GM06990 (cell line): ENCODE data around the gene ALG10.
A peak's percentile ranks its signal among the peaks of the same experiment; 100 is the strongest.
"Not testable (repeated sequence)": the region's sequence is repeated elsewhere in the genome, so short reads cannot be mapped to it uniquely, and the experiment has no call there.

Source experiments
- DNase-seq: peaks from one replicate; pipeline ENCODE4 v3.0.0-alpha.2; 2011; ENCODE audit not compliant: insufficient read length; ENCODE audit errors: extremely low read depth
- H3K27me3 ChIP-seq: replicated peaks from 2 replicates; pipeline ENCODE4 v1.6.0; 2011; ENCODE audit warnings: low read length; ENCODE audit not compliant: control insufficient read depth, insufficient read depth
- H3K36me3 ChIP-seq: 2 replicates; pipeline ENCODE4 v1.5.1; 2011; ENCODE audit warnings: low read length; ENCODE audit not compliant: control insufficient read depth, insufficient read depth
- H3K4me3 ChIP-seq: replicated peaks from 2 replicates; pipeline ENCODE4 v1.5.1; 2011; ENCODE audit warnings: low read depth, mild to moderate bottlenecking, control low read depth, low read length
- TF ChIP-seq, protein P1 (sequence below): IDR thresholded peaks from 2 replicates; pipeline ENCODE4 v1.5.1; 2011; ENCODE audit warnings: low read length, control low read depth, mild to moderate bottlenecking, inconsistent platforms; ENCODE audit not compliant: insufficient read depth, poor library complexity, severe bottlenecking

The ALG10 gene

DNA sequence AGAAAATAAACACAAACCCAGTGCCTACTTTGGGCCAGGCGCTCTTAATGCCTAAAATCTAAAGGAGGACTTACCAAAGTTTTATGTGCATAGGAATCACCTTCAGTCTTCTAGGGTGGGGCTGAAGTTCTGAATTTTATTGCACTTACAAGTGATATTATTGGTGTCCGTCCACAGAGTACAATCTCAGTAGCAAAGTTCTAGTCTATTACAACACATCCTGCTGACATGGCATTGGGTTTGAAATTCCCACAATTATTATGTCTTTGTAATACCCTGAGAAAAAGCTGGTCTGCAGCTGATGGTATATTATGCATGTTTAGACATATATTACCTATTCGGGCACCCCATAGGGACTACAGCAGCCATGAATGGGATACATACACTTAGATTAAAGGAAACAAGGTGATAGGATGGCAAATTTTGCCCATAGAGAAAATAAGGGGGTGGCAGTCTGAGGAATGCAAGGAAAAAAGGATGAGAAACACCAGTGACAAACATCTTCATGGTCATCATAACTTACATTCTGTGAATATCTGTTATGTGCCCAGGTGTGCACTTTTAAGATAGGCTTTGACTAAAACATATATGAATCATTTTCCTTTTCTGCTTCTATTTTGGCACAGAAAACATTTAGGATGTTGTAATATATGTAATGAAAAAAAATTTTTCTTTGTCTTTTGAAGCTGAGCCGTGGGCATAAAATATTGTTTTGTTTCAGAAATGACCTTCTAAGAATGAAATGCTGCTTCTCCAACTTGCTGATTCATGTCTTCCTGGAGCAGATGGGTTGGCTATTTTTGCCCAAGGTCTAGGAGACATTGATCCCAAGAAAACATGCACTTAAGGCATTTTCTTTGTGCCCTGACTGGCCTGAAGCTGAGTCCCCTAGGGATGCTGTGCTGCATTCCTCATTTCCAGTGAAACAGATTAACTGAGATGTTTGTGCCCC is 27.2 kb upstream of the ALG10 start:
- TF ChIP-seq, protein P1, sequence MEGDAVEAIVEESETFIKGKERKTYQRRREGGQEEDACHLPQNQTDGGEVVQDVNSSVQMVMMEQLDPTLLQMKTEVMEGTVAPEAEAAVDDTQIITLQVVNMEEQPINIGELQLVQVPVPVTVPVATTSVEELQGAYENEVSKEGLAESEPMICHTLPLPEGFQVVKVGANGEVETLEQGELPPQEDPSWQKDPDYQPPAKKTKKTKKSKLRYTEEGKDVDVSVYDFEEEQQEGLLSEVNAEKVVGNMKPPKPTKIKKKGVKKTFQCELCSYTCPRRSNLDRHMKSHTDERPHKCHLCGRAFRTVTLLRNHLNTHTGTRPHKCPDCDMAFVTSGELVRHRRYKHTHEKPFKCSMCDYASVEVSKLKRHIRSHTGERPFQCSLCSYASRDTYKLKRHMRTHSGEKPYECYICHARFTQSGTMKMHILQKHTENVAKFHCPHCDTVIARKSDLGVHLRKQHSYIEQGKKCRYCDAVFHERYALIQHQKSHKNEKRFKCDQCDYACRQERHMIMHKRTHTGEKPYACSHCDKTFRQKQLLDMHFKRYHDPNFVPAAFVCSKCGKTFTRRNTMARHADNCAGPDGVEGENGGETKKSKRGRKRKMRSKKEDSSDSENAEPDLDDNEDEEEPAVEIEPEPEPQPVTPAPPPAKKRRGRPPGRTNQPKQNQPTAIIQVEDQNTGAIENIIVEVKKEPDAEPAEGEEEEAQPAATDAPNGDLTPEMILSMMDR: no peak
- no peak for DNase-seq

DNA sequence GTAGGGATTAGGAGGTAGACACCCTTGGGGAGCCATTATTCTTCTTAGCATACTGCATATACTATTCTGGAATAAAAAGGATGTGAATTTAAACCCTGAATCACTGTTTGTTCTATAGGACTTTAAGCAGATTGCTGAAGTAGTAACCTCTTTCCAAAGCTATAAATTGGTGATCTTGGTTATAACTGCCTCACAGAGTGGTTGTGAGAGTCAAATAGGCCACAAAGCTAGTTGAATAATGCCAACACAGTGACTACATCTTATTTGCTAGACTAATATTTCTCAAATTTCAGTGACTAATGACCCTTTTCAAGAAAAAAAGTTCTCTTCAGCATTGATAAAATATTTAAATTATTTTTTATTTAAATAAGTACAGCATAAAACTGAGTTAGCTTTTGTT is 13.5 kb upstream of the ALG10 start:
- H3K4me3 ChIP-seq, DNase-seq, H3K36me3 ChIP-seq: not testable (repeated sequence)

More for the DNA sequence above, 27.2 kb upstream of the ALG10 start:
- Histone ChIP-seq H3K4me3 (no peak overlapping the region), H3K36me3 (no peaks in the 10 kb centered on the region), H3K27me3 (no peaks in the 10 kb centered on the region)

DNA sequence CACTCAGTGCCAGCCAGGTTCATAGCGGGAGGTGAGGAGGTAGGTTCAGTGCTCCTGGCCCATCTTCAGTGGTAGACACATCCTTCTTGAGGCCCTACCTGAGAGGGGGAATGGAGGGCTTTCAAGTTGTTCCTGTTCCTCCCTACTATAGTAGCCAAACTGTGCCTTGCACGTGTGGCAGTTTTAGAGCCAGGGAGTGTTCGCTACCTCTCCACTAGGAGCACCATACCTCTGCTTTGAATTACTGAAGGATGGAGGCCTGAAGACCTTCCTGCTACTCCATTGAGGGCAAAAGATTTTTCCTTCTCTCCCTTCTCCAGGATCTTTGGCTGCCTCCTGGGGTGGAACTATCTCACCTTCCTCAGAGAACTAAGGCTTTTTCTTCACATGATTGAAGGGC is 5.9 kb upstream of the ALG10 start:
- no peaks in the 10 kb centered on the region for H3K36me3 ChIP-seq
- TF ChIP-seq, protein P1: peak; percentile 4
- DNase-seq: no peak
- H3K27me3 ChIP-seq: no peaks in the 10 kb centered on the region
- H3K4me3 ChIP-seq: no peak overlapping the region

More for the DNA sequence above, 13.5 kb upstream of the ALG10 start:
- H3K27me3 ChIP-seq: not testable (repeated sequence)

DNA sequence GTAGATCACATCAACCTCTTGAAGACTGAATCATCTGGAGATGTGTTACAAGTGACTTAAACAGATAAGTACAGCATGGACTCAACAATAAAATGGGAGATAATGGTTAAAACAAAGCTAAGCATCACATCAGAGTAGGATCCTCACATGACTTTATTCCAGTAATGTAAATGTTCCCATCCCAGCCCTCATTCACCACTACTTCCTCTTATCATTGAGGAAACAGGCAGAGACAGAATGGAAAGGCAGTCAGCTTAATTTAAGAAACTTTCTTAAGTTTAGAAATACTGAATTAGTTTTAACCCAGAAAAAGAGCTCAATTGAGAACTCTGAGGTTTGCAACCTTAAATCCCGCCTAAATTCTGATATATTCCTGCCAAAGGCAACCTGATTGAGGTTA is 1.2 kb upstream of the ALG10 start:
- H3K4me3 ChIP-seq: no peak overlapping the region
- TF ChIP-seq, protein P1: no peak
- no peak for DNase-seq
- no peaks in the 10 kb centered on the region for H3K36me3 ChIP-seq
- no peaks in the 10 kb centered on the region for H3K27me3 ChIP-seq

DNA sequence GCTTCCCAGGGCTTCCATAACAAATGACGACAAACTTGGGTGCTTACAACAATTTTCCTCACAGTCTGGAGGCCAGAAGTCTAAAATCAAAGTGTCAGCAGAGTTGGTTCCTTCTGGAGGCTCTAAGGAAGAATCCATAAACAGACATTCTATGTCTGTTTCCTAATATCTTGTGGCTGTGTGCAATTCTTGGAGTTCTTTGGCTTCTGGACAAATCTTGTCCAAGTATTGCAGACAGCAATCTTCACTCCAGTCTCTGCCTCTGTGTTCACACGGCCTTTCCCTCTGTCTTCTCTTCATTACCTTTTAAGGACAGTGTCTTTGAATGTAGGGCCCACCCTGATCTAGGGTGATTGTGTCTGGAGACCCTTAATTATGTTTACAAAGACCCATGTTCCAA is 5.4 kb downstream of the ALG10 start:
- H3K36me3 ChIP-seq, DNase-seq, H3K4me3 ChIP-seq, H3K27me3 ChIP-seq: not testable (repeated sequence)

DNA sequence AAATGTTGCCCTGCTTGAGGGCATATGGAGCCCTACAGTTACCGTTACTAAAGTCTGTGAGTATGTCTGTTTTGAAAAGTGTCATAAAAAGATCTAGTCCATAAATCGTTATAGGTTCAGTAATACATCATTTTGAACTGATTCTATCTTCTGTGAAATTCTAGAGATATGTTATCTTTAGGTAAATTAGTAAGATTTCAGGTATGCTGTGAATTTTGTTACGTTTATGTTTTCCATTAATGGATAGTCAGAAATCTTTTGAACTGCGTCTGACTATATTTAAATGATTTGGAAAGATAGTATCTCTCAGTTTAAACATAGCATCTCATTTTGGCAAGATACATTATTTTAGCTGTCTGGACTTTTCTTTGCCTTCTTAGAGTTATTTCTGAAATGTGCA is 8.3 kb downstream of the ALG10 start:
- DNase-seq: no peak
- no peaks in the 10 kb centered on the region for H3K36me3 ChIP-seq
- H3K4me3 ChIP-seq: no peak overlapping the region
- no peaks in the 10 kb centered on the region for H3K27me3 ChIP-seq
- TF ChIP-seq, protein P1: no peak
